Cardiac fibroblast (primary cell): Measurements from ENCODE around the gene RETREG3.

Experiments used
- DNase-seq, 2 donors: peaks; one replicate each; pipeline versions ENCODE4 v3.0.0 to v3.0.0-alpha.2; 2010; ENCODE audit warnings: low read depth in 2 of 2
- H3K4me3 ChIP-seq, 2 donors: replicated peaks in 1 of 2; 1 replicate in 1 of 2; 2 replicates in 1 of 2; pipeline ENCODE4 v1.5.1; 2011; ENCODE audit warnings: low read depth in 2 of 2, low read length in 2 of 2, mild to moderate bottlenecking in 2 of 2, moderate library complexity in 1 of 2
- TF ChIP-seq, protein P1 (sequence below): IDR thresholded peaks from one replicate; pipeline ENCODE4 v1.5.1; 2011; ENCODE audit warnings: low read depth, mild to moderate bottlenecking, low read length, inconsistent platforms

Gene RETREG3

GRCh38 chr17:42536372-42537155 lies 72.6 kb downstream of the RETREG3 start:
- peak; percentile 84 to 91 for DNase-seq
- TF ChIP-seq, protein P1, sequence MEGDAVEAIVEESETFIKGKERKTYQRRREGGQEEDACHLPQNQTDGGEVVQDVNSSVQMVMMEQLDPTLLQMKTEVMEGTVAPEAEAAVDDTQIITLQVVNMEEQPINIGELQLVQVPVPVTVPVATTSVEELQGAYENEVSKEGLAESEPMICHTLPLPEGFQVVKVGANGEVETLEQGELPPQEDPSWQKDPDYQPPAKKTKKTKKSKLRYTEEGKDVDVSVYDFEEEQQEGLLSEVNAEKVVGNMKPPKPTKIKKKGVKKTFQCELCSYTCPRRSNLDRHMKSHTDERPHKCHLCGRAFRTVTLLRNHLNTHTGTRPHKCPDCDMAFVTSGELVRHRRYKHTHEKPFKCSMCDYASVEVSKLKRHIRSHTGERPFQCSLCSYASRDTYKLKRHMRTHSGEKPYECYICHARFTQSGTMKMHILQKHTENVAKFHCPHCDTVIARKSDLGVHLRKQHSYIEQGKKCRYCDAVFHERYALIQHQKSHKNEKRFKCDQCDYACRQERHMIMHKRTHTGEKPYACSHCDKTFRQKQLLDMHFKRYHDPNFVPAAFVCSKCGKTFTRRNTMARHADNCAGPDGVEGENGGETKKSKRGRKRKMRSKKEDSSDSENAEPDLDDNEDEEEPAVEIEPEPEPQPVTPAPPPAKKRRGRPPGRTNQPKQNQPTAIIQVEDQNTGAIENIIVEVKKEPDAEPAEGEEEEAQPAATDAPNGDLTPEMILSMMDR, result no peak

DNA sequence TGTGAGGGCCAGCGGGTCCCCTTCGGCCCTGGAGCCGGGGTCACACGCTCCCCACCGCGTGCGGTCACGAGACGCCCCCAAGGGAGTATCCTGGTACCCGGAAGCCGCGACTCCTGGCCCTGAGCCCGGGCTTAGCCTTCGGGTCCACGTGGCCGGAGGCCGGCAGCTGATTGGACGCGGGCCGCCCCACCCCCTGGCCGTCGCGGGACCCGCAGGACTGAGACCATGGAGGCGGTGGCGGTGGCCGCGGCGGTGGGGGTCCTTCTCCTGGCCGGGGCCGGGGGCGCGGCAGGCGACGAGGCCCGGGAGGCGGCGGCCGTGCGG lies 73.2 kb downstream of the RETREG3 start, which contains the start of gene NAGLU:
NAGLU (plus strand) TSS at position 194 of the 324 bp plus-strand sequence; CDS start at position 226, 32 bp downstream.
- H3K4me3 ChIP-seq, result peak within 1 kb of the TSS; percentile 59 to 61
- TF ChIP-seq, protein P1, result no peak
- DNase-seq, result peak; percentile 84 to 94

More at GRCh38 chr17:42536372-42537155, 72.6 kb downstream of the RETREG3 start:
- peak overlapping the region; percentile 59 to 61 for H3K4me3 ChIP-seq

DNA sequence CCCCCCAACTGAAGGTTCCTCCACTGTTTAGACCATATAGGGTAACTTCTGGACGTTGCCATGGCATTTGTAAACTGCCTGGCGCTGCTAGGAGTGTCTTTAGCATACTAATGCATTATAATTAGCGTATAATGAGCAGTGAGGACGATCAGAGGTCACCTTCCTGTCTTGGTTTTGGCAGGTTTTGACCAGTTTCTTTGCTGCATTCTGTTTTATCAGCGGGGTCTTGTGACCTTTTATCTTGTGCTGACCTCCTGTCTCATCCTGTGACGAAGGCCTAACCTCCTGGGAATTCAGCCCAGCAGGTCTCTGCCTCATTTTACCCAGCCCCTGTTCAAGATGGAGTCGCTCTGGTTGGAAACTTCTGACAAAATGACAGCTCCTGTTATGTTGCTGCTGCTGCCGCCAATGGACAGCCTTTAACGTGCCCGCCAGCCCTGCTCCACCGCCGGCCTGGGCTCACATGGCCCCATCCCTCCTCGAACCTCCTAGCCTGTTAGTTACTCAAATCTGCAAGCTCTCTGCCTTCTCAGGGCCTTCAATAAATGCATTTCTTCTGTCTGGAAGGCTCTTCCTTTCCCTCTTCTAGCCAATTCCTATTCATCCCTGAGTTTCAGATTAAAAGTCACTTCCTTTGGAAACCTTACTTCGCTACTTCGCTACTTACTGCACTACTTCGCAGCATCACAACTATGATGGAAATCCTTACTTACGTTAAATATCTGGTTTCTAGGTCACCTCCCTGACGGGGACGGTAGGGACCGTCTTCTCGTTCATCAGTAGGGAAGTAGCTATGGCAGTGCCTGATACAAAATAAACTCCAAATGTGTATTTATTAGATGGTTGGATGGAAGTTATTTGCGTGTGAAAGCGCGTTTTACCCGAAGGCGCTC lies 73.8 kb downstream of the RETREG3 start:
- DNase-seq, result no peak
- H3K4me3 ChIP-seq, result peak overlapping the region; percentile 32 to 61
- TF ChIP-seq, protein P1, result no peak

DNA sequence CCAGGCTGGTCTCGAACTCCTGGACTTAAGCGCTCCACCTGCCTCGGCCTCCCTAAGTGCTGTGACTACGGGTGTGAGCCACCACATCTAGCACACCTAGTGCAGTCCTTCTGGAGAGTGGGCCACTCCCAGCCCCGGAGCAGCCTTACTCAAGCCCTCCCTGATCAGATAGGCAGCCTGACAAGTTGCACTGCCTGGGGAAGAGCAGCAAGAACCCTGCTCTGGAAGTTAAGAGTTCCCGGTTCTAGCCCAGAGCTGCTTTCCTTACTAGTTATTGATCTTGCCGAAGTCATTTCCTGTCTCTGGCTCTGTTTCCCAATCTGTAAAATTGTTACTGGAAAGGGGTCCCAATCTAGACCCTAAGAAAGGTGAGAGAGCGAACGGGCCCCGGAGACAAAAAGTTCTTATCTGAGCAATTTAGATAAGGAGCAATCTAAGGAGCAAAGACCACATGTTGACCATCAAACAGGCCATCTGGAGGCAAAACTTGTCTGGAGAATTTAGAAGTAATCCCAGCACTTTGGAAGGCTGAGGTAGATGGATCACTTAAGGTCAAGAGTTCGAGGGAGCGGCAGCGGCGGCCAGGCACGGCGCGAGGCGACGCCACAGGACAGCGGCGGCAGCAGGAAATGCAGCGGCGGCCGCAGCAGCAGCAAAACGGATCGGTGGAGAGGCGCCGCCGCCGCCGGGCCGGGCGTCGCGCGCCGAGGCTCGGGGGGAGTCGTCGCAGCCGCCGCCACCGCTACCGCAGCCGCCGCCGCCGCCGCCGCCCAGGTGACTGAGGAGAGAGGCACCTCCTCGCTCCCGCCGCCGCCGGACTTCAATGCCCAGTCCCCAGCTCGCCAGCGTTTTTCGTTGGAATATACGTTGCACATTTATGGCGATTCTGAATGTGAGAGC lies 77.5 kb downstream of the RETREG3 start:
- peak; percentile 47 to 50 for DNase-seq
- TF ChIP-seq, protein P1, result peak; percentile 31
- peak overlapping the region; percentile 34 to 49 for H3K4me3 ChIP-seq

DNA sequence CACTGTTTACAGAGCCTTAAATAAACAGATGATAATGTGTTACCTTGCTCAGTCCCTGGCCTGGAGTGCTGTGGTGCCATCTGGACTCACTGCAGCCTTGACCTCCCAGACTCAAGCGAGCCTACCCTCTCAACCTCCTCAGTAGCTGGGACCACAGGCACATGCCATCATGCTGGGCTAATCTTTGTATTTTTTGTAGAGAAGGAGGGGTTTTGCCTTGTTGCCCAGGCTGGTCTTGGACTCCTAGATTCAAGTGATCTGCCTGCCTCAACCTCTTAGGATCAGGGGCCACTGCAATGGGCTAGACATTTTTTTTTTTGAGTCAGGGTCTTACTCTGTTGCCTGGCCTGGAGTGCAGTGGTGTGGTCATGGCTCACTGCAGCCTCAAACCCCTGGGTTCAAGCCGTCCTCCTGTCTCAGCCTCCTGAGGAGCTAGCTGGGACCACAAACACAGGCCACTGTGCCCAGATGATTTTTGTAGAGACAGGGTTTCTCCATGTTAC lies 78.2 kb downstream of the RETREG3 start:
- TF ChIP-seq, protein P1, result no peak
- H3K4me3 ChIP-seq, result no peak overlapping the region

More for the DNA sequence above, 78.2 kb downstream of the RETREG3 start:
- no peak for DNase-seq
